Upper lobe of right lung (tissue), 1 donor: ENCODE results near the gene TAS1R1. TPM values are rescaled to one million over a fixed set of nuclear protein-coding genes. Genes with fewer than 3 reads are reported as not detected.

Experiments
- ATAC-seq: fragments of 200-7000 bp; cut with Tn5 transposase; one replicate; pipeline ENCODE4 v1.9.1; 2020; ENCODE audit warnings: mild to moderate bottlenecking, moderate library complexity
- DNase-seq: peaks from one replicate; pipeline ENCODE4 v3.0.0-alpha.2; 2020
- H3K27ac ChIP-seq: fragments of 200-600 bp; one replicate; pipeline ENCODE4 v1.8.0; 2022
- H3K27me3 ChIP-seq: fragments of 200-600 bp; one replicate; pipeline ENCODE4 v1.8.0; 2022; ENCODE audit warnings: mild to moderate bottlenecking
- H3K36me3 ChIP-seq: fragments of 200-600 bp; one replicate; pipeline ENCODE4 v1.8.0; 2022
- H3K4me1 ChIP-seq: fragments of 200-600 bp; one replicate; pipeline ENCODE4 v1.8.0; 2022
- H3K4me3 ChIP-seq: fragments of 200-600 bp; one replicate; pipeline ENCODE4 v1.8.0; 2022; ENCODE audit warnings: mild to moderate bottlenecking
- H3K9me3 ChIP-seq: fragments of 200-600 bp; one replicate; pipeline ENCODE4 v1.8.0; 2022
- CTCF ChIP-seq: fragments of 200-600 bp; IDR thresholded peaks from one replicate; pipeline ENCODE4 v1.8.0; 2022; ENCODE audit warnings: antibody characterized with exemption
- intact Hi-C: fragments of 100-400 bp; cut with DNase I; formaldehyde crosslinking; loops from one replicate; pipeline ENCODE4 v1.11.0; 2022
- total RNA-seq: library from RNA; stranded (reverse); fragmentation: NEBNext Ultra II Directional; extraction: Animal tissue kit (Norgen Biotek cat#: 25700); gene quantifications from one replicate; pipeline ENCODE4 v1.2.1, GENCODE V29; 2021
- donor health status: DM: no; HTN: yes; CAD: no; lungs with severe emphysema.

The TAS1R1 gene
- total RNA-seq, 1 donor from 2014 or later = not detected

- intact Hi-C loops = no loop called here
- ATAC-seq (peak; percentile 13), DNase-seq (no peak)
- H3K4me1 ChIP-seq = peaks cover 30% of the 10 kb centered on the region
- no peaks in the 10 kb centered on the region for H3K9me3 ChIP-seq
- peak overlapping the region; percentile 97 for H3K27ac ChIP-seq
- H3K27me3 ChIP-seq = no peaks in the 10 kb centered on the region
- peak overlapping the region; percentile 92 for H3K4me3 ChIP-seq
- H3K36me3 ChIP-seq = no peaks in the 10 kb centered on the region
- TF ChIP-seq CTCF = no peak
These were observed 25.0 kb downstream of the TAS1R1 start for GRCh38 chr1:6580119-6580592.

GRCh38 chr1:6580593-6581409 is 25.7 kb downstream of the TAS1R1 start:
- intact Hi-C loops = no loop called here
- no peaks in the 10 kb centered on the region for H3K36me3 ChIP-seq
- ATAC-seq = no peak

GRCh38 chr1:6581561-6582305 is 26.6 kb downstream of the TAS1R1 start:
- peaks cover 30% of the 10 kb centered on the region for H3K4me1 ChIP-seq

More at GRCh38 chr1:6580593-6581409, 25.7 kb downstream of the TAS1R1 start:
- Histone ChIP-seq H3K27me3 (no peaks in the 10 kb centered on the region), H3K27ac (peak overlapping the region; percentile 97), H3K4me1 (peaks cover 30% of the 10 kb centered on the region), H3K9me3 (no peaks in the 10 kb centered on the region), H3K4me3 (peak overlapping the region; percentile 92)
- no peak for TF ChIP-seq CTCF
- peak; percentile 69 for DNase-seq

GRCh38 chr1:6582370-6582769 is 27.3 kb downstream of the TAS1R1 start:
- H3K27ac ChIP-seq = no peak overlapping the region
- no peaks in the 10 kb centered on the region for H3K27me3 ChIP-seq
- no peak for TF ChIP-seq CTCF
- H3K36me3 ChIP-seq = peaks cover under 1% of the 10 kb centered on the region
- H3K9me3 ChIP-seq = no peaks in the 10 kb centered on the region
- H3K4me1 ChIP-seq = peaks cover 37% of the 10 kb centered on the region
- no peak overlapping the region for H3K4me3 ChIP-seq
- no peak for DNase-seq
- intact Hi-C loops = no loop called here
- ATAC-seq = no peak

More at GRCh38 chr1:6581561-6582305, 26.6 kb downstream of the TAS1R1 start:
- Histone ChIP-seq H3K27me3 (no peaks in the 10 kb centered on the region), H3K36me3 (no peaks in the 10 kb centered on the region), H3K9me3 (no peaks in the 10 kb centered on the region), H3K4me3 (no peak overlapping the region), H3K27ac (peak overlapping the region; percentile 97)
- DNase-seq (peak; percentile 68), ATAC-seq (peak; percentile 43)
- intact Hi-C loops = no loop called here
- no peak for TF ChIP-seq CTCF

GRCh38 chr1:6584126-6585080 is 29.3 kb downstream of the TAS1R1 start:
- ATAC-seq = no peak
- no peaks in the 10 kb centered on the region for H3K9me3 ChIP-seq
- peaks cover 37% of the 10 kb centered on the region for H3K4me1 ChIP-seq
- intact Hi-C loops = no loop called here
- no peak for DNase-seq
- peak; percentile 11 for TF ChIP-seq CTCF
- no peak overlapping the region for H3K27ac ChIP-seq
- peaks cover 21% of the 10 kb centered on the region for H3K36me3 ChIP-seq
- no peaks in the 10 kb centered on the region for H3K27me3 ChIP-seq
- H3K4me3 ChIP-seq = no peak overlapping the region
